Neural crest cell (in vitro differentiated cells): ENCODE measurements around the gene MAP3K10. TPM values are rescaled to one million over a fixed set of nuclear protein-coding genes. Genes with fewer than 3 reads are reported as not detected.

Source experiments
- DNase-seq: peaks from one replicate; pipeline ENCODE4 v3.0.0; 2021; ENCODE audit warnings: low read depth, mixed read lengths, low spot score
- H3K27ac Mint-ChIP-seq: one replicate; pipeline ENCODE4 v1.8.0; 2021; ENCODE audit warnings: mild to moderate bottlenecking, mixed read lengths; ENCODE audit not compliant: unreplicated experiment
- H3K27me3 Mint-ChIP-seq: 2 replicates; pipeline ENCODE4 v1.8.0; 2021; ENCODE audit warnings: low read depth, mild to moderate bottlenecking, mixed read lengths
- H3K36me3 Mint-ChIP-seq: 2 replicates; pipeline ENCODE4 v1.8.0; 2021; ENCODE audit warnings: low read depth, mild to moderate bottlenecking, mixed read lengths
- H3K4me1 Mint-ChIP-seq: 2 replicates; pipeline ENCODE4 v1.8.0; 2021; ENCODE audit warnings: mixed read lengths
- H3K4me3 Mint-ChIP-seq: one replicate; pipeline ENCODE4 v1.8.0; 2021; ENCODE audit warnings: mild to moderate bottlenecking, mixed read lengths
- H3K9me3 Mint-ChIP-seq: 2 replicates; pipeline ENCODE4 v1.8.0; 2021; ENCODE audit warnings: mixed read lengths
- total RNA-seq: library from RNA; stranded (reverse); gene quantifications from 2 replicates; pipeline ENCODE4 v1.2.1, GENCODE V29; 2021
- TF ChIP-seq, protein P1 (sequence below): fragments of 200-600 bp; sonication (generic); conservative IDR thresholded peaks from 2 replicates; pipeline ENCODE4 v1.5.0; 2021; ENCODE audit warnings: antibody characterized with exemption, mild to moderate bottlenecking

The MAP3K10 gene
- total RNA-seq, 1 donor from 2014 or later: 34.2 TPM

- no peaks in the 10 kb centered on the region for H3K9me3 Mint-ChIP-seq
- no peak overlapping the region for H3K27ac Mint-ChIP-seq
- peaks cover 11% of the 10 kb centered on the region for H3K4me1 Mint-ChIP-seq
These were observed 51.3 kb downstream of the MAP3K10 start for GRCh38 chr19:40242480-40242879.

DNA sequence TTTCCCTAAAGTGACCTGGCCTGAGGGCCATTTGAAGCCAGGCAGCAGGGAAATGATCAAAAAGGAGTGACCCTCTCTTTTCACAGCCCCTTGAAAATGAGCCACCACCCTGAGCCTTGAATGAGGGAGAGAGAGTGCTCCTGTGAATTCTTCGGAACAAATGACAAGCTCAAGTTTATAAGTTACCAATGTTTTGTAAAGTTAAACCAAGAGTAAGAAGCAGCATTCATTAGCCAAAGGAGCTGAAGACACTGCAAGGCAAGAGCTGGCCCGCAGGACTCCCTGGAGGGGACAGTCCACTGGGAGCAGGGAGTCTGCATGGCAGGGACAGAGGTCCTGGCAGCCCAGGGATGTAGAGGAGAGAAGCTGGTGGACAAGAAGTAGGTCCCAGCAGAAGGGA lies 52.0 kb downstream of the MAP3K10 start:
- Mint-ChIP-seq H3K9me3 (no peaks in the 10 kb centered on the region), H3K4me3 (no peak overlapping the region), H3K27me3 (no peaks in the 10 kb centered on the region), H3K27ac (no peak overlapping the region), H3K36me3 (no peaks in the 10 kb centered on the region), H3K4me1 (peaks cover 11% of the 10 kb centered on the region)
- no peak for DNase-seq
- TF ChIP-seq, protein P1, sequence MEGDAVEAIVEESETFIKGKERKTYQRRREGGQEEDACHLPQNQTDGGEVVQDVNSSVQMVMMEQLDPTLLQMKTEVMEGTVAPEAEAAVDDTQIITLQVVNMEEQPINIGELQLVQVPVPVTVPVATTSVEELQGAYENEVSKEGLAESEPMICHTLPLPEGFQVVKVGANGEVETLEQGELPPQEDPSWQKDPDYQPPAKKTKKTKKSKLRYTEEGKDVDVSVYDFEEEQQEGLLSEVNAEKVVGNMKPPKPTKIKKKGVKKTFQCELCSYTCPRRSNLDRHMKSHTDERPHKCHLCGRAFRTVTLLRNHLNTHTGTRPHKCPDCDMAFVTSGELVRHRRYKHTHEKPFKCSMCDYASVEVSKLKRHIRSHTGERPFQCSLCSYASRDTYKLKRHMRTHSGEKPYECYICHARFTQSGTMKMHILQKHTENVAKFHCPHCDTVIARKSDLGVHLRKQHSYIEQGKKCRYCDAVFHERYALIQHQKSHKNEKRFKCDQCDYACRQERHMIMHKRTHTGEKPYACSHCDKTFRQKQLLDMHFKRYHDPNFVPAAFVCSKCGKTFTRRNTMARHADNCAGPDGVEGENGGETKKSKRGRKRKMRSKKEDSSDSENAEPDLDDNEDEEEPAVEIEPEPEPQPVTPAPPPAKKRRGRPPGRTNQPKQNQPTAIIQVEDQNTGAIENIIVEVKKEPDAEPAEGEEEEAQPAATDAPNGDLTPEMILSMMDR: no peak

More at GRCh38 chr19:40242480-40242879, 51.3 kb downstream of the MAP3K10 start:
- Mint-ChIP-seq H3K4me3 (no peak overlapping the region), H3K36me3 (no peaks in the 10 kb centered on the region), H3K27me3 (no peaks in the 10 kb centered on the region)
- DNase-seq: no peak
- TF ChIP-seq, protein P1: no peak

- H3K27me3 Mint-ChIP-seq: no peaks in the 10 kb centered on the region
- H3K36me3 Mint-ChIP-seq: no peaks in the 10 kb centered on the region
- peak overlapping the region; percentile 16 for H3K27ac Mint-ChIP-seq
- H3K4me1 Mint-ChIP-seq: peaks cover 11% of the 10 kb centered on the region
- H3K9me3 Mint-ChIP-seq: no peaks in the 10 kb centered on the region
- DNase-seq: no peak
- TF ChIP-seq, protein P1: no peak
- no peak overlapping the region for H3K4me3 Mint-ChIP-seq
These were observed 53.5 kb downstream of the MAP3K10 start for GRCh38 chr19:40244579-40245317.

DNA sequence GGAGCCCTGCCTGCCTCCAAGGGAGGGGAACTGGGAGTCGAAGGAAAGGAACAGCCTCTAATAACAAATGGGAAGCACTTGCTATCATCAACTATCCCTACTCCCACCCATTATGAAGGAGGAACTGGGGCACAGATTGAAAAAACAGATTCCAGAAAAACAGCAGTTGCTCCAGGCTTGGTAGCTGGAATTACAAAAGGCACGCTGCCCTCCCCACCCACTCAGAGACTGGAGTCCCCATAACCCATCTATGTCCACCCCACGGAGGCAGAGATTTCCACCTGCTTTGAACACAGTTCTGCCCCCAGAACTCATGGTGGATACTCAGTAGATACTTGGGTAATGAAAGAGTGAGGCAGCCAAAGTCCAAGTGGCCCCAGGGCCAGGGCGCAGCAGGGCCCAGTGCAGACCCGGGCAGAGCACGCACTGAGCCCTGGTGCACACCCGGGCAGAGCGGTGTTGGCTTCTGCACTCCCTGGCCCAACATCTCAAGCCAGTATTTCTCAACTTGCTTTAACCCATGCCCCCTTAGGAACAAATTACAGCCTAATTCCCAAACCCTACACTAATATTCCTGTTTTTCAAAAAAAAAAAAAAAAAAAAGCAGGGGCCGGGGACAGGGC lies 54.4 kb downstream of the MAP3K10 start:
- no peak for DNase-seq
- peaks cover 11% of the 10 kb centered on the region for H3K4me1 Mint-ChIP-seq
- H3K27ac Mint-ChIP-seq: peak overlapping the region; percentile 27
- no peaks in the 10 kb centered on the region for H3K27me3 Mint-ChIP-seq
- TF ChIP-seq, protein P1: no peak
- H3K9me3 Mint-ChIP-seq: no peaks in the 10 kb centered on the region
- no peaks in the 10 kb centered on the region for H3K36me3 Mint-ChIP-seq
- H3K4me3 Mint-ChIP-seq: no peak overlapping the region

DNA sequence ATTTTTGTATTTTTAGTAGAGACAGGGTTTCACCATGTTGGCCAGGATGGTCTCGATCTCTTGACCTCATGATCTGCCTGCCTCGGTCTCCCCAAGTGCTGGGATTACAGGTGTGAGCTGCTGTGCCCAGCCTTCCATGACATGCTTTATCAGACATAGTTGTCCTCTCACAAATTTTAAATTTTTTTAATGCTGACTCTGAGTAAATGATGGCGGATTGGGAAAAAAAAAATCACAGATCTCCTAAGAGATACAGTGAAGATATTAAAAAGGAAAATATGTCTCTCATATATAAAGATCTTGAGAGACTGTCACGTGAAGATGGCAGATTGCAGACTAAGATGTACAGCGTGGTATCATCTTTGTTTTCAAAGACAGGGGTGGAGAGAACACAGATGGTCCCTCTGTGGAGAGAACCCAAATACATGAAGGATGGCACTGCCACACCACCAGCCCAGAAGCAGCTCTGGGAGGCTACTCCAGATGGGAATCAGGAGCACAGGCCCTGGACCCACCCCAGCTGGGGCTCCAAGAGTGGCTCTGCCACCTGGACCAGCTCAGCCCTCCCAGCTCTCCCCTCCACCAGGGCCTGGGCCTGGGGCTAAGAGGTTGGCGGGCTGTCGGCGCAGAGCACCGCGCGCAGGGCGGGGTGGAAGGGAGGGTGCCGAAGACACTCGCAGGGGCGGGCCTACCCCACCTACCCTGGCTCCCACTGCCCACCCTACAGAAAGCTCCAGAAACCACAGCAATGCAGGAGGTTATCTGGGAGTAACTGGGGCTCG lies 55.3 kb downstream of the MAP3K10 start:
- no peaks in the 10 kb centered on the region for H3K27me3 Mint-ChIP-seq
- H3K36me3 Mint-ChIP-seq: no peaks in the 10 kb centered on the region

More for the DNA sequence above, 55.3 kb downstream of the MAP3K10 start:
- no peaks in the 10 kb centered on the region for H3K9me3 Mint-ChIP-seq
- H3K27ac Mint-ChIP-seq: no peak overlapping the region
- peaks cover 11% of the 10 kb centered on the region for H3K4me1 Mint-ChIP-seq
- no peak for DNase-seq
- H3K4me3 Mint-ChIP-seq: no peak overlapping the region
- TF ChIP-seq, protein P1: no peak
